ENCODE measurements around the gene SLC6A1. TPM values are rescaled to one million over a fixed set of nuclear protein-coding genes. Genes with fewer than 3 reads are reported as not detected.

SLC6A1 gene
- total RNA-seq, 1 experiment from 2014 or later = not detected

- POLR2A ChIA-PET = no interaction called here
- RAD21 ChIA-PET (ENCODE audit: low non-redundant PET in 1 of 2, low total read pairs in 2 of 2, uncharacterized antibody in 2 of 2, unreplicated experiment in 2 of 2) = no interaction called here
- no peak for ATAC-seq
- BruUV-seq (replicated peaks) = no TSS peak
- H3K27me3 ChIP-seq (ENCODE audit: insufficient read depth, low read length) = peaks cover 16% of the 10 kb centered on the region
- intact Hi-C loops (cut with micrococcal nuclease) = loop anchor here (2.0 kb wide), 1 partner anchor 175 kb away; no protein-coding TSS in a partner anchor
- no peak for TF ChIP-seq CTCF (IDR thresholded peaks at IDR 0.05 in 2 of 3, conservative IDR thresholded peaks at IDR 0.05 in 1 of 3; ENCODE audit: borderline replicate concordance in 1 of 3, insufficient read depth in 1 of 3, low read depth in 2 of 3, low read length in 2 of 3)
- no peak for TF ChIP-seq ATF3 (IDR thresholded peaks at IDR 0.05)
- TF ChIP-seq CBX3 (IDR thresholded peaks at IDR 0.05; ENCODE audit: low read depth) = no peak
- TF ChIP-seq TCF7L2 (IDR thresholded peaks at IDR 0.05; ENCODE audit: borderline replicate concordance, extremely low read depth, insufficient read depth, insufficient read length) = no peak
- TF ChIP-seq REST (IDR thresholded peaks at IDR 0.05; ENCODE audit: low read depth) = no peak
- no peak for TF ChIP-seq ZBTB33 (IDR thresholded peaks at IDR 0.05; ENCODE audit: extremely low read depth, insufficient replicate concordance, low read length)
- TF ChIP-seq ZNF274 (IDR thresholded peaks at IDR 0.05; ENCODE audit: low read depth, low read length) = no peak
- TF ChIP-seq POLR2AphosphoS5 (IDR thresholded peaks at IDR 0.05; ENCODE audit: low read depth, low read length) = no peak
- no peak for TF ChIP-seq FOSL1 (IDR thresholded peaks at IDR 0.05; ENCODE audit: low read depth)
- TF ChIP-seq JUND (IDR thresholded peaks at IDR 0.05) = no peak
- TF ChIP-seq ELF1 (IDR thresholded peaks at IDR 0.05; ENCODE audit: borderline replicate concordance, low read depth) = no peak
- TF ChIP-seq YY1 (IDR thresholded peaks at IDR 0.05; ENCODE audit: extremely low read depth, insufficient replicate concordance, low read depth, low read length) = no peak
- no peak for TF ChIP-seq EZH2phosphoT487 (IDR thresholded peaks at IDR 0.05; ENCODE audit: borderline replicate concordance)
- TF ChIP-seq POLR2A (IDR thresholded peaks at IDR 0.05; ENCODE audit: borderline replicate concordance, extremely low read depth, insufficient read depth, insufficient read length) = no peak
- TF ChIP-seq SP1 (IDR thresholded peaks at IDR 0.05; ENCODE audit: low read depth) = no peak
- TF ChIP-seq ZFX (IDR thresholded peaks at IDR 0.05) = no peak
- TF ChIP-seq CEBPB (IDR thresholded peaks at IDR 0.05; ENCODE audit: low read depth) = no peak
- TF ChIP-seq SIN3A (IDR thresholded peaks at IDR 0.05; ENCODE audit: low read depth) = no peak
- TF ChIP-seq, protein P1, sequence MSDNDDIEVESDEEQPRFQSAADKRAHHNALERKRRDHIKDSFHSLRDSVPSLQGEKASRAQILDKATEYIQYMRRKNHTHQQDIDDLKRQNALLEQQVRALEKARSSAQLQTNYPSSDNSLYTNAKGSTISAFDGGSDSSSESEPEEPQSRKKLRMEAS (IDR thresholded peaks at IDR 0.05) = no peak
- no peaks in the 10 kb centered on the region for H3K79me2 ChIP-seq (ENCODE audit: insufficient read depth, low read length)
- H3K36me3 ChIP-seq (ENCODE audit: control insufficient read depth in 1 of 2, insufficient read depth in 2 of 2, low read length in 2 of 2) = no peaks in the 10 kb centered on the region
- H3K4me3 ChIP-seq (replicated peaks in 1 of 2; ENCODE audit: low read depth in 1 of 2, low read length in 2 of 2) = no peak overlapping the region
- H4K20me1 ChIP-seq (ENCODE audit: insufficient read depth) = no peaks in the 10 kb centered on the region
- H3K4me1 ChIP-seq (ENCODE audit: control insufficient read depth in 1 of 2, insufficient read depth in 2 of 2, low read length in 2 of 2) = peaks cover 3 to 10% of the 10 kb centered on the region in 2 experiments; a peak in 2 of 4 replicates
- no peak overlapping the region for H3K9ac ChIP-seq (ENCODE audit: low read length)
- H3K27ac ChIP-seq (ENCODE audit: low read depth, low read length) = no peak overlapping the region
- CTCF ChIA-PET = interaction anchor here (1.3 to 2.8 kb wide), 2 partner anchors 279 to 285 kb away, joined by 3 to 17 read pairs; no protein-coding TSS in a partner anchor
- no peak overlapping the region for H2AFZ ChIP-seq (ENCODE audit: low read depth, low read length, poor library complexity, severe bottlenecking)
- no peak for DNase-seq (ENCODE audit: low read depth, low spot score)
- no peaks in the 10 kb centered on the region for H3K9me3 ChIP-seq (ENCODE audit: control insufficient read depth in 1 of 2, insufficient read depth in 1 of 2, low read depth in 1 of 2, low read length in 2 of 2)
- no peaks in the 10 kb centered on the region for H3K9me2 ChIP-seq (ENCODE audit: insufficient read depth)
- H3K4me2 ChIP-seq (ENCODE audit: low read length) = no peak overlapping the region
Observed at GRCh38 chr3:11057655-11058054, 65.1 kb downstream of the SLC6A1 start.

Measured in HCT116 (cell line).